Osteocyte (in vitro differentiated cells): Measurements from ENCODE around the gene SYNC. TPM values are rescaled to one million over a fixed set of nuclear protein-coding genes. Genes with fewer than 3 reads are reported as not detected.

ENCODE experiments used
- DNase-seq: peaks from one replicate; pipeline ENCODE4 v3.0.0; 2021; ENCODE audit warnings: mixed read lengths; ENCODE audit not compliant: unreplicated experiment; ENCODE audit errors: extremely low spot score
- H3K27ac Mint-ChIP-seq: one replicate; pipeline ENCODE4 v1.8.0; 2021; ENCODE audit warnings: mild to moderate bottlenecking, mixed read lengths; ENCODE audit not compliant: unreplicated experiment
- H3K27me3 Mint-ChIP-seq: one replicate; pipeline ENCODE4 v1.8.0; 2021; ENCODE audit warnings: mixed read lengths; ENCODE audit not compliant: unreplicated experiment
- H3K36me3 Mint-ChIP-seq: one replicate; pipeline ENCODE4 v1.8.0; 2021; ENCODE audit warnings: mixed read lengths; ENCODE audit not compliant: unreplicated experiment
- H3K4me1 Mint-ChIP-seq: one replicate; pipeline ENCODE4 v1.8.0; 2021; ENCODE audit warnings: mixed read lengths; ENCODE audit not compliant: unreplicated experiment
- H3K4me3 Mint-ChIP-seq: one replicate; pipeline ENCODE4 v1.8.0; 2021; ENCODE audit warnings: mild to moderate bottlenecking, moderate library complexity, mixed read lengths; ENCODE audit not compliant: unreplicated experiment
- H3K9me3 Mint-ChIP-seq: one replicate; pipeline ENCODE4 v1.8.0; 2021; ENCODE audit warnings: mixed read lengths; ENCODE audit not compliant: unreplicated experiment
- CTCF ChIP-seq: fragments of 200-600 bp; sonication (generic); IDR thresholded peaks from 2 replicates; pipeline ENCODE4 v1.5.0; 2021; ENCODE audit warnings: antibody characterized with exemption, mild to moderate bottlenecking, moderate library complexity
- total RNA-seq: library from RNA; stranded (reverse); gene quantifications from 2 replicates; pipeline ENCODE4 v1.2.1, GENCODE V29; 2021

SYNC gene
- total RNA-seq, 1 donor from 2014 or later, result 24.6 TPM

- no peaks in the 10 kb centered on the region for H3K9me3 Mint-ChIP-seq
- no peak for DNase-seq
- no peaks in the 10 kb centered on the region for H3K36me3 Mint-ChIP-seq
- no peak overlapping the region for H3K27ac Mint-ChIP-seq
- no peak for TF ChIP-seq CTCF
- no peak overlapping the region for H3K4me3 Mint-ChIP-seq
- H3K27me3 Mint-ChIP-seq, result no peaks in the 10 kb centered on the region
- H3K4me1 Mint-ChIP-seq, result peaks cover 31% of the 10 kb centered on the region
Measured at GRCh38 chr1:32729254-32730046, 26.9 kb upstream of the SYNC start.

- H3K9me3 Mint-ChIP-seq, result no peaks in the 10 kb centered on the region
- no peak for DNase-seq
- peaks cover 32% of the 10 kb centered on the region for H3K4me1 Mint-ChIP-seq
- H3K27me3 Mint-ChIP-seq, result no peaks in the 10 kb centered on the region
- no peaks in the 10 kb centered on the region for H3K36me3 Mint-ChIP-seq
- H3K27ac Mint-ChIP-seq, result no peak overlapping the region
- no peak overlapping the region for H3K4me3 Mint-ChIP-seq
- TF ChIP-seq CTCF, result no peak
Measured at GRCh38 chr1:32728413-32729077, 26.0 kb upstream of the SYNC start.

GRCh38 chr1:32727876-32728275, 25.3 kb upstream of the SYNC start:
- Mint-ChIP-seq H3K4me1 (peaks cover 32% of the 10 kb centered on the region), H3K27ac (peak overlapping the region; percentile 52), H3K9me3 (no peaks in the 10 kb centered on the region), H3K36me3 (no peaks in the 10 kb centered on the region), H3K27me3 (no peaks in the 10 kb centered on the region), H3K4me3 (no peak overlapping the region)
- DNase-seq, result no peak
- no peak for TF ChIP-seq CTCF

- TF ChIP-seq CTCF, result no peak
- no peaks in the 10 kb centered on the region for H3K9me3 Mint-ChIP-seq
- no peaks in the 10 kb centered on the region for H3K27me3 Mint-ChIP-seq
- peak overlapping the region; percentile 92 for H3K27ac Mint-ChIP-seq
- no peaks in the 10 kb centered on the region for H3K36me3 Mint-ChIP-seq
- no peak for DNase-seq
- peaks cover 35% of the 10 kb centered on the region for H3K4me1 Mint-ChIP-seq
- H3K4me3 Mint-ChIP-seq, result no peak overlapping the region
Measured at GRCh38 chr1:32725615-32725982, 23.0 kb upstream of the SYNC start.
